Superior temporal gyrus (tissue), 1 donor: Measurements from ENCODE around the gene DNASE1L1.

ENCODE experiments used
- DNase-seq: peaks from one replicate; pipeline ENCODE4 v3.0.0-alpha.2; 2016; ENCODE audit errors: extremely low spot score

DNASE1L1 gene, protein sequence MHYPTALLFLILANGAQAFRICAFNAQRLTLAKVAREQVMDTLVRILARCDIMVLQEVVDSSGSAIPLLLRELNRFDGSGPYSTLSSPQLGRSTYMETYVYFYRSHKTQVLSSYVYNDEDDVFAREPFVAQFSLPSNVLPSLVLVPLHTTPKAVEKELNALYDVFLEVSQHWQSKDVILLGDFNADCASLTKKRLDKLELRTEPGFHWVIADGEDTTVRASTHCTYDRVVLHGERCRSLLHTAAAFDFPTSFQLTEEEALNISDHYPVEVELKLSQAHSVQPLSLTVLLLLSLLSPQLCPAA

DNA sequence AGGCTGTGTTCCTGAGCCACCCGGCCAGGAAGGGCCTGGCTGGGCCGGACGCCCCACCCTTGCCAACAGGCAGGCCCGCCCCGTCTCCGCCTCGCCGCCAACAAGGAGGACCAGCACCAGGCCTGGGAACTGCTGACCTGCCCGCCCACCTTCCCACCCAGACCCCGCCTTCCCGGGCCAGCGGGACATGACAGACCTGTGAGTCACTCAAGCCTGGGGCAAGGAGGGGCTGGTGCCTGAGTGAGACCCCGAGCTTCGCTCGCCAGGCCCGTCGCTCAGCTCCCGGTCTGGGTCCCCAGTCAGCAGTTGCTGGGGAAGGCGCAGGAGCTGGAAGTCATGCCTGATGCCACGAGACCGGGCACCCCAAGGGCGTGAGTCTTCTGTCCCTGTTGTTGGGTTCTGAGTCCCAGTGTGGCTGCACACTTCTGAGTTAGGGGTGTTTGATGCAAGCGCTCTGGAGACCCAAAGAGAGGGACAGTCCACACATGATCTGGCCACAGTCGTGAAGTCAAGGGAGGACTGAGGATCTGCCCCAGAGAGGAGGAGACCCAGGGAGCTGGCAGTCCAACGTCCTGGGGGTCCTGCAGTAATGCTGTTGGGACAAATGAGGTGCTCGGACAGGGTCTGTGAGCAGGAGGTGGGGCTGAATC is at the start of gene DNASE1L1:
Gene DNASE1L1, minus strand, starts transcription at position 33 of the 650 bp plus-strand sequence. CDS start 3,686 bp downstream, outside the sequence.
- no peak for DNase-seq

DNA sequence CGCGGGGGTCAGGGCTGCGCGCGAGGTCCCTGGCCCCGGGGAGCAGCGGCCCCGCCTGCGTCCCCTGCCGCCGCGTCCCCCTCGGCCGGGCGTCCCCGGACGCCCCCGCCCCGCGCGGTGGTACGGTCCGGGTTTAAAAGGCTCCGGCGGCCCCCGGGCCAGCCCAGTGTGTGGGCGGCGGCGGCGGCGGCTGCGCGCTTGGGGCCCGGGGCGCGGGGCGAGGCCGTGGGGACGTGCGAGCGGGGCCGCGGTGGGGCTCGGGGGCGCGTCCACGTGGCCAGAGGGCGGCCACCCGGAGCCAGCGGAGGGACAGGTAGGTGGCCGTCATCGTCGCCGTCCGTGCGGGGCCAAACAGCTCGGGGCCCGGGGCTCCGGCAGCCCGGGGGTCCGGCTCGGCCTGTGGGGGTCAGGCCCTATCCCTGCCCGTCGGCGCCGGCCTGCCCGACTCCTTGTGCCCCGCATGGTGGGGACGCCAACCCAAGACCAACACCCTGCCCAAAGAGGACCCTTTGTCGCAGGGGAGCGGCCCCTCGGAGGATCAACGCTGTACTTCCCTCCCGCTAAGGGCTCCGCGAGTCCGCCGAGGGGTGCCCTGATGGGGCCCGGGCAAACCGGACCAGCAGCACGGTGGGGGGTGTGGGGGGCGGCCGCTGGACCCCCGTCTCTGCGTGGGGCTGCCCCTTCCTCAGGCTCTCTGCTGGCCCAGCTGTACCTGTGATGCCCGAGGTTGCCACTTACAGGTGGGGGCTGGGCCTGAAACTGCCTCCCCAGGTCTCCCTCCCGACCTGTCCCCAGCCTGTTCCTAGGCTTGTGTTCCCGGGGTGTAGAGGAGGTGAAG is 49.3 kb upstream of the DNASE1L1 start, which contains the start of gene PLXNA3:
Gene PLXNA3, plus strand, starts transcription at position 166 of the 838 bp plus-strand sequence. CDS start 1,903 bp downstream, outside the sequence.
- DNase-seq = no peak

DNA sequence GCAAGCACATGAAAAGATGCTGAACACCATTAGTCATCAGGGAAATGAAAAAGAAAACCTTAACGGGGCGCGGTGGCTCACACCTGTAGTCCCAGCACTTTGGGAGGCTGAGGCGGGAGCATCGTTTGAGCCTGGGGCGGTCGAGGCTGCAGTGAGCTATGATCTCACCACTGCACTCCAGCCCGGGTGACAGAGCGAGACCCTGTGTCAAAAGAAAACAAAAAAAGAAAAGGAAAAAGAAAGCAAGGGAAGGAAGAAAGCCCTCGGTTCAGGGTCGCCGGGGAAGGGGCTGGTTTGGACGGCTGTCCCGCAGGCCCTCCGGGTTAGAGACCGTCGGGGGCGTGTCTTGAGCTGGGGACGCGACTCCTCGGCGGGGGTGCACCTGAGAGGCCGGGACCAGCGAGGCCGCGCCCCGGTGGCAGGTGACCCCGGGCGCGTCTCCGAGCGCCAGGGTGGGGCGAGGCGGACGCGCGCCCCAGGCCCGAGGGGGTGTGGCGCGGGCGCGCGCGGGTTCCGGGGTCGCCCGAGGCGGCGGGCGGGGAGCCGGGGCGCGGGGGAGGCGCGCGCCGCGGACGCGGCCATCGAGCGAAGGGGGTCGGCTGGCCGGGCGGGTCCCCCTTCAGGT is 48.5 kb upstream of the DNASE1L1 start:
- DNase-seq = no peak

DNA sequence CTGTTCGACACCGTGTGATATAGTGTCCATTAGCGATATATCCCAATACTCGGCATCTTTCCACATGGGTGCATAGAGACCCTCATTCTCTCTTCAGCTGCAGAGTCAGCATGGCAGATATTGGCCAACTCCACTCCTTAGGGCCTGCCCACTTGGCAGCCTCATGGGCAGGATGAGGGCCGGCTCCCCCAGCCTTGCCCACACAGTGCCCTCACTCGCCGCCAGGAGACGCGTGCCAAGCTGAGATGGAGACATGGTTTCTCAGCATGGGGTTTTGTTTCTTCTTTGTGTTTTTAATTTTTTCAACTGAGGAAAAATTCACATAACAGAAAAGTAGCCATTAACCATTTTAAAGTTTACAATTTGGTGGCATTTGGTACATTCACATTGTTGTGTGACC is 43.8 kb upstream of the DNASE1L1 start:
- no peak for DNase-seq

DNA sequence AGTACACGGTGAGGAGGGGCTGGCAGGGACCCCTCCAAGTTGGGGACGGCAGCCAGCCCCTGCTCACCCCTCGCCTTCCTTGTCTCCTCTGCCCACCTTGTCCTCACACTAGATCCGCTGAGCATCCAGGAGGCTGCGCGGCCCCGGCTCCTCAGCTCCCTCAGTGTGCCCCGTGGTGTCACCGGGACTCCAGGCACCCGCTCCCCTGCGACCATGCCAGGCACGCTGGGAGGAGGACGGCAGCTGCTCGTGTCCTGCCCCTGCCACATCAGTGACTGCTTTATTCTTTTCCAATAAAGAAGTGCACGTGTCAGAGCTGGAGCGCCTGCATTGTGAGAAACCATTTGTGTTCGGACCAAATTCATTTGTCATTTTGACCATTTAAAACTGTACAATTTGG is 41.3 kb upstream of the DNASE1L1 start:
- no peak for DNase-seq

DNA sequence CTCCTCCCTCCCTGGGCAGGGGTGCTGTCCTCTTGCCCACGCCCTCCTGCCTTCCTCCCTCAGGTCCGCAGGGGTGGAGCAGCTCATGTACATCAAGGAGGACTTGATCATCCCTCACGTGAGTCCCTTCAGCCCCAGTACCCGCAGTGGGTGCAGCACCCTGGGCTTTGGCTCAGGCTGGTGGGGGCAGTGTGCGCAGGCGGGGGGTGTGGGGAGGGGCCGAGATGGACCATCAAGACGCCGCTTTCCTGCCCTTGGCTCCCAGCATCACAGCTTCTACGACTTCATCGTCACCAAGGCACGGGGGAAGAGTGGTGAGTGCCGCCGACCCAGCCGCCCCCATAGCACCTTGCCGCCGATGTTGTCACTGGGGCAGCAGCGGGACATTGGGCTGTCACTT is 40.6 kb upstream of the DNASE1L1 start:
- DNase-seq = no peak

DNA sequence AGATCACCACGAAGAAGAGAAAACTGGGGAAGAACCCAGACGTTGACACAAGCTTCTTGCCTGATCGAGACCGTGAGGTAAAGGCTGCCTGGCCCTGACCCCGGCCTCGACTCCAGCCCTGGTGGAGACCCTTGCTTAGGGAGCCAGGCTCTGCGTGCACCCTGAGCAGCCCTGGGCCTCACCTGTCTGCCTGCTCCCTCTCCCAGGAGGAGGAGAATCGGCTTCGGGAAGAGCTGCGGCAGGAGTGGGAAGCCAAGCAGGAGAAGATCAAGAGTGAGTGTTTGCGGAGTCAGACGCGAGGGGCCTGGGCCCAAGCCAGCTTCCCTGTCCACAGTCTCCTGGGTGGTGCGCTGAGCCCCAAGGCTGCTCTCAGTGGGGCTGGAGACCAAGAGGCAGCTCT is 39.4 kb upstream of the DNASE1L1 start:
- DNase-seq = no peak

DNA sequence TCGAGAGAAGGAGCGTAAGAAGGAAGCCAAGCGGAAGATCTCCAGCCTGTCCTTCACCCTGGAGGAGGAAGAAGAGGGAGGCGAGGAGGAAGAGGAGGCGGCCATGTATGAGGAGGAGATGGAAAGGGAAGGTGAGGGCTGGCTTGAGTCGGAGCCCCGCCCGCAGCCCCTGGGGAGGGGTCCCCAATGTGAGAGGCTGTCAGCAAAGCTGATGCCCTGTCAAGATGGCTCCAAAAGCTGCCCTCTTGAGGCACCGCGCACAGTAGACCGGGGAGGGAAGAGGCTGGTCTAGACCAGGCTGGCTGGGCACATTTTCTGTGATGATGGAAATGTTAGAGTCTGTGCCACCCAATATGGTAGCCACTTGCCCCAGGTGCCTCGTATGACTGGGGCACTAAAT is 37.4 kb upstream of the DNASE1L1 start:
- DNase-seq = no peak

DNA sequence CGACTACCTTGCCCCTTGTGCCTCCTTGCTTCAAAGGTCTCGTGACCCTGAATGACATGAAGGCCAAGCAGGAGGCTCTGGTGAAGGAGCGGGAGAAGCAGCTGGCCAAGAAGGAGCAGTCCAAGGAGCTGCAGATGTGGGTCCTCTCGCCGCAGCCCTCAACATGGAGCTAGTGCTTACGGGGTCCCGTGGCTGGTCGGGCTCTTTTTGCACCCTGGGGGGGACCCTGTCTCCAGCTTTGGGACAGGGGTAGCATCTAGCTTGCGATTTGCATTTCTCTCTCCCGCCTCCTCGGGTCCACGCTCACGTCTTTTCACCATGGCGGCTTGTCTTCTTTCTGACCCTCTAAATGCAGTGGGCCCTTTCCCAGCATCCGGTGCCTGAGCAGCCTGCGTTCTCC is 36.7 kb upstream of the DNASE1L1 start:
- DNase-seq = no peak

DNA sequence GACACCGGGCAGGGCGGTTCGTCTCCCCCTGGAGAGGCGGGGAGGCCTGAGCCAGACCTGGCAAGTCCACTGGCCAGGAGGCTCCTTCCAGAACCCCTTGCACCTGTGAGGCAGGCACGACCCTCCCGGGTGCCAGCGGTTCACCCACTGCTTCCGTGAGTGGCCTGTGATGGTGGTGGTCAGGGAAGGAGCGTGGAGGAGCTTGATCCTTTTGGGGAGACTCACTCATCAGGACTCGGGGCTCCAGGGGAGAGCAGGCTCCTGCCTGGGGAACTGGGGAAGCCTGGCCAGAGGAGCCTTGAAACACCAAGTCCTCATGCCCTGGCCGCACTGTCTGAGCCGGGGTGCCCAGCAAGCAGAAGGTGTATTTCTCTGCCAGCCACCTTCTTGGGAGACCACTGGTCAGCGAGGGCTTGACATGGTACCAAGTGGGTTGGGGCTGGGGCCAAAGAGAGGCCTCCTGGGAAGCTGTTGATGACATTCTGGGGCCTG is 35.7 kb upstream of the DNASE1L1 start:
- DNase-seq = no peak

DNA sequence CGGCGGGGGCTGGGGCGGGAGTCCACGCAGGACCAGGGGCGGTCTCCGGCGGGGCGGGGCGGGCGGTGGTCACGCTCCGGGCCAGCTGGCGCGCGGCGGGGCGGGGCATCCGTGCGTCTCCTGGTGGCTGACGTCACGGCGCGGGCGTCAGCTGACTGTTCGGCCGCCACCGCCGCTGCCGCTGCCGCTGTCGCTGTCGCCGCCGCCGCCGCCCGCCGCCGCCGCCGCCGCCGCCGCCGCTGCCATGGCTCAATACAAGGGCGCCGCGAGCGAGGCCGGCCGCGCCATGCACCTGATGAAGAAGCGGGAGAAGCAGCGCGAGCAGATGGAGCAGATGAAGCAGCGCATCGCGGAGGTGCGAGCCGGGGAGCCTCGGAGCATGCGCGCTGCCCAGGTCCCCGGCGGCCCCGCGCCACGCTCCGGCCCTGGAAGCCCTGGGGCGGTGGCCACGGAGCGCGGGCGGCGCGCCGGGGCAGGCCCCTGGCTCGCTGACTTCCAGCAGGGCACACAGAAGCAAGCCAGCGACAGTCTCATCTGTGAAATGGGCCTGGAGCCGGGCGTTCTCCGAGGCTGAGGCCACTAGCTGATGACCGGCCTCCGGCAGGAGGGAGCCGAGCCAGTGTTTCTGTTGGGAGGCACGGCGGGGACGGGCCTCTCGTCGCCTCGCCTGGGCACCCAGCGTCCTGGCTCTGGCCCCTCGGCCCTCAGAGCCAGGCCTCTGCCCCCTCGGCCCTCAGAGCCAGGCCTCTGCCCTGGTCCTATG is 35.1 kb upstream of the DNASE1L1 start, which contains the start of gene FAM50A:
Gene FAM50A, plus strand, starts transcription at position 150 of the 763 bp plus-strand sequence. Its CDS starts 95 bp downstream, at position 245.
- peak; percentile 51 for DNase-seq

DNA sequence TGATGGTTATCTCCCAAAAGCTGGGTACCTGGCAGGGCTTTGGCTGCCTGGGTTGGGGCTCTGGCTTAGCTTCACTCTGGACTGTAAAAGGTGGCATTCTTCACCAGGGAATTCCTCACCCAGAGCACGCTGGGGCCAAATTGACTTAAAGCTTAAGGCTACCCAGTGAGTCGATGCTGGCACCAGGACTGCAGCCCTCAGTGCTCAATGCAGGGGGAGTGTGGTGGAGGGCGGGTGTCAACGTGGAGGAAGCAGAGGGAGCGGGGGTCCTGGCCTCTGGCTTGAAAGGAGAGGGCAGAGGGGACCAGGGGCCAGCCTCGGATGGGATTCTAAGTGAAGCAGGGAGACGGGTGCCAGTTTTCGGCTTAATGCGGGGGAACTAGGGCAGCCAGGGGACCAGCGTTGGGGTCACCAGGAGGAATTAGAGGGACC is 34.4 kb upstream of the DNASE1L1 start:
- no peak for DNase-seq

DNA sequence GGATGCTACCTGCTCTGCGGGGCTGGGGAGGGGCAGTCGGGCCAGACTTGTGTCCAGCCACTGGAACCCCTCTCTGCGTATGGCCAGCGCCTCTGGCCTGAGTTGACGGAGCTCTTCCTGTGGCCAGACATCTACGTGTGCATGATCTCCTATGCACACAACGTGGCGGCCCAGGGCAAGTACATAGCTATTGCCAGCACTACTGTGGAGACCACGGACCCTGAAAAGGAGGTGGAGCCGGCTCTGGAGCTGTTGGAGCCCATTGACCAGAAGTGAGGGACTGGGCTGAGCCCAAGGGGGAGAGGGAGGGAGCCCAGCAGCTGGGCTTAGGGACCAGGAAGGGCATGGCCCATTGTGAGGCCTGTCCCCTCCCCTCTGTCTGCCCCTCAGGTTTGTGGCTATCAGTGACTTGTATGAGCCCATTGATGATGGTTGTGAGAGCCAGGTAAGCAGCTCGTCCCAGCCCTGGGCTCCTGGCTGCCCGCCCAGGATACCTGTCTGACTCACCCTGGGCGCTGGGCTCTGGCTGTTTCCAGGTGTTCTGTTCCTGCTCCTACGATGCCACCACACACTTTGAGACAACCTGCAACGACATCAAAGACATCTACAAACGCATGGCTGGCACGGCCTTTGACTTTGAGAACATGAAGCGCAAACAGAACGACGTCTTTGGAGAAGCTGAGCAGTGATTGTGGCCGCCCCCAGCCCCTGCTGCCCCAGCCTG is 33.1 kb upstream of the DNASE1L1 start:
- DNase-seq = no peak

DNA sequence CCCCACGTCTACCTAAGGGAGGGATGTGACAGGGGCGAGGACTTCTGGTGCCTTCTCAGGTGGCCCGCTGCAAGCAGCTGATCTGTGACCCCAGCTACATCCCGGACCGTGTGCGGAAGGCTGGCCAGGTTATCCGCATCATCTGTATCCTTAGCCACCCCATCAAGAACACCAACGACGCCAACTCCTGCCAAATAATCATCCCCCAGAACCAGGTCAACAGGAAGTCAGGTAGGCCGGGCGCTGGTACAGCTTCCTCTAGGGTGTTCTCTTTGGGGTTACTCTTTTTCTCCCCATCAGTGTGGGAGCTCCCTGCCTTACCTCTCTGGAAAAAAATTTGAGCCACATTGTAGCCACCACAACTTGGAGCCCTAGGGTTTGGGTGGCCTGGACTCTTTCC is 32.5 kb upstream of the DNASE1L1 start:
- DNase-seq = no peak

DNA sequence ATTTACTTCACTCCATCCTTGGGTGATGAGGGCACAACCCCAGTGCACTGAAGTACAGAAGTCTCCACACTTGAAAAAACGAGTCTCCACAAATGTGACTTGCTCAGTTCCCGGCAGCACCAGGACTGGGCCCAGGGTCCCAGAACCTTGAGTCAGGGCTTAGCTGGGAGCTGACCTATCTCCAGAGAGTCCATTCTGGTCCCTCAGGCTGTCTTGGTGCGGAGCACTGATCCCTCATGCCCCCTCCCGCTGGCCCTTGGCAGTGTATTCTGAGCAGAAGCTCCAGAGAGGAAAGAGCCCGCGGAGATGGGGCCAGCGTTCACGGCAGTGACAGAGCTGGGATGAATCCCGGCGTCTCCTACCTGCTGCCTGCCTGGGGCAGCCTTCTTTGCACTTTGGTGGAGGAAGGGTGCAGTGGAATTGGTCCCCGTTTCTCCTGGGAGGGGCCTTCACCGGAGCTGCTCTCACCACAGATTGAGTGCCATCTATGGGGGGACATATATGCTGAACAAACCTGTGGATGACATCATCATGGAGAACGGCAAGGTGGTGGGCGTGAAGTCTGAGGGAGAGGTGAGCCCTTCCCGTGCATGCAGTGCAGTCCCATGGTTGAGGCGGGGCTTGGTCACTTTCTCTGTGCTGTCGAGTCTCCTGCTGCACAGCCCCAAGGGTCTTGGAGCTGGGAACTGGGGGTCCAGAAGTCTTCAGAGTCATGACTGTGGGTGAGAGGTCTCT is 31.7 kb upstream of the DNASE1L1 start:
- DNase-seq = no peak

DNA sequence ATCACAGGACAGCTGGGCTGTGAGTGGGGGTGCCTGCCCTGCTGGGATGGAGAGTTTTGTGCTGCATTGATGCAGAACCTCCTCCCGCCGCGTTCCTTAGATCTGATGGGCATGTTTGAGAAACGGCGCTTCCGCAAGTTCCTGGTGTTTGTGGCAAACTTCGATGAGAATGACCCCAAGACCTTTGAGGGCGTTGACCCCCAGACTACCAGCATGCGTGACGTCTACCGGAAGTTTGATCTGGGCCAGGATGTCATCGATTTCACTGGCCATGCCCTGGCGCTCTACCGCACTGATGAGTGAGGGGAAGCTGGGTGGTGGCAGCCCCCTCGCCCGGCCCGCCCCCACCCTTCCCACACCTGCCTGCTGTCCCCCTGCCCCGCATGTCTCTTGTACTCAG is 30.8 kb upstream of the DNASE1L1 start:
- no peak for DNase-seq

DNA sequence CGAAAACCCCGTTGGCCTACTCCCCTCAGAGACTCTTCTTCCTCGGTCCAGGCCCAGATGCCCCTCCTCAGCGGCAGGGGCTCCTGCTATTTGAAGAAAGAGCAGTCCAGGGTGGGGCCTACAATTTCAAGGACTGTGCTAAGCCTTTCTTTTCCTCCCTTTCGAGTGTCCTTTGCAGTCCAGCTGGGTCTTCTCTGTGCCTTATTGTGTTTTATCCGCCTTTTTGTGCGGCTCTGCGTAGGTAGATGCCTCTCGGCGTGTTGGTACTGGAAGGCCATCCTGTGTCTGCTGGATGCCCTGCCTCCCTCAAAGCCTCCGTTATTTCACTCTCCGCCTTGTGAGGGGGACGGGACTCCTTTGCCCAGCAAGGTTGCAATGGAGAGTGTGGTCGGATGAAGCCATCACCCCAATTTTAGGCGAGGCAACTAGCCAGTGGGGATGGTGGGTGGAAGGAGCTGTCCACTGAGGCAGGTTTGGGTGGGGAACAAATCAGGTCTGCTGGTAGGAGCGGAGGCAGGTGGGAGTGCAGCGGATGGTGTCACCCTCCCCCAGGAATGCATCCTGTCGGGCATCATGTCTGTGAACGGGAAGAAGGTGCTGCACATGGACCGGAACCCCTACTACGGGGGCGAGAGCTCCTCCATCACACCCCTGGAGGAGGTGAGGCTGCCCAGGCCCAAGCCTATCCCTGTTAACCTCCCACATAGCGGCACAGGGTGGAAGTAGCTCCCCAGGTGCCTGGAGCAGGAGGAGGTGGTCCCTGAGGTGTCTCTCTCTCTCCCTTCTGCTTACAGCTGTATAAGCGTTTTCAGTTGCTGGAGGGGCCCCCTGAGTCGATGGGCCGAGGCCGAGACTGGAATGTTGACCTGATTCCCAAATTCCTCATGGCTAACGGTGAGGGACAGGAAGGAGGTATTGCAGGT is 29.2 kb upstream of the DNASE1L1 start:
- DNase-seq = no peak

DNA sequence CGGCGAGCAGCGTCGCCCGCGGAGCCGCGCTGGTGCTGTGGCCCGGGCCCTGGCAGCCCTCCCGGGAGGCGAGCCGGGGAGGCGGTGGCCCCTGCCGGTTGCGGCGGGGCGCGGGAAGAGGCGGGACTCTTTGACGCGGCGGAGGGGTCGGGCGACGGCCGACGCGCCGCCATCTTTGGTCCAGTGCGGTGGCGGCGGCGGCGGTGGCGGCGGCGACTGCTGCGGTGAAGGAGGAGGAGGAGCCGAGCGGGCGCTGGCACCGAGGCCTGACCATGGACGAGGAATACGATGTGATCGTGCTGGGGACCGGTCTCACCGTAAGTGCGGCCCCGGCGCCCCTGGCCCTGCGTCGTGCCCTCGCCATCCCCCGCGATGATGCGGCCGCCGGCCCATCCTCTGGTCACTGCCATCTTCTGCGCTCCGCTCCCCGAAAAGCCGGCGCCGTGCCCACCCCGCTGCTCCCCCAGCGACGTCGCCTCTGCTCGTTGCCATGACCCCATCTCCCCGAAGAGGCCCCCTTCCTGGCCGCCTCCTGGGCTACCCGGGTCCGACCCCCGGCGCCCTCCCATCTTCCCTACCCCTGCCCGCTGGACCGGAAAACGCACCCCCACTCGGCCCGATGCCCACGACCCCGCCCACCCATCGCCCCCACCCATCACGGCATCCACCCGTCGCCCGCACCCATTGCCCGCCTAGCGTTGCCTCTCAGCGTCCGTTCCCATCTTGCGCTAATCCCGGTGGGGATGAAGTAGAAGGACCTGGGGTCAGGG is 28.1 kb upstream of the DNASE1L1 start, which contains the start of gene GDI1:
Gene GDI1, plus strand, starts transcription at position 172 of the 770 bp plus-strand sequence. Its CDS starts 101 bp downstream, at position 273.
- DNase-seq = no peak
